ENCODE measurements around the gene ABCD3.

Gene ABCD3

GRCh38 chr1:94535879-94536278, 117.7 kb downstream of the ABCD3 start:
- peaks cover 3% of the 10 kb centered on the region for H3K4me1 ChIP-seq (ENCODE audit: control insufficient read depth, insufficient read depth, low read length)
- no CpG with 5 or more reads among the region's 9 CpGs for WGBS (ENCODE audit: insufficient coverage, insufficient read length)
- peaks cover 8% of the 10 kb centered on the region for H3K36me3 ChIP-seq (ENCODE audit: control insufficient read depth, insufficient read depth, low read length)
- no peaks in the 10 kb centered on the region for H3K9me3 ChIP-seq (ENCODE audit: control insufficient read depth, insufficient read depth, low read length)
- DNase-seq (ENCODE audit: low read depth, low spot score): no peak
- H3K27me3 ChIP-seq (ENCODE audit: control insufficient read depth, insufficient read depth, low read length): peaks cover 4% of the 10 kb centered on the region; the same call in 1 of the 2 replicates
- no peak overlapping the region for H3K4me3 ChIP-seq (ENCODE audit: low read length)
- no peak overlapping the region for H3K27ac ChIP-seq (ENCODE audit: low read length)

- Histone ChIP-seq H3K27ac (ENCODE audit: low read length) (no peak overlapping the region), H3K4me1 (ENCODE audit: control insufficient read depth, insufficient read depth, low read length) (peaks cover 3% of the 10 kb centered on the region), H3K4me3 (ENCODE audit: low read length) (no peak overlapping the region), H3K9me3 (ENCODE audit: control insufficient read depth, insufficient read depth, low read length) (no peaks in the 10 kb centered on the region), H3K36me3 (ENCODE audit: control insufficient read depth, insufficient read depth, low read length) (peaks cover 2% of the 10 kb centered on the region; the same call in 1 of the 2 replicates), H3K27me3 (ENCODE audit: control insufficient read depth, insufficient read depth, low read length) (peaks cover 6% of the 10 kb centered on the region; the same call in 1 of the 2 replicates)
- no CpG with 5 or more reads among the region's 6 CpGs for WGBS (ENCODE audit: insufficient coverage, insufficient read length)
- DNase-seq (ENCODE audit: low read depth, low spot score): no peak
These were observed 119.1 kb downstream of the ABCD3 start for GRCh38 chr1:94537254-94537653.

DNA sequence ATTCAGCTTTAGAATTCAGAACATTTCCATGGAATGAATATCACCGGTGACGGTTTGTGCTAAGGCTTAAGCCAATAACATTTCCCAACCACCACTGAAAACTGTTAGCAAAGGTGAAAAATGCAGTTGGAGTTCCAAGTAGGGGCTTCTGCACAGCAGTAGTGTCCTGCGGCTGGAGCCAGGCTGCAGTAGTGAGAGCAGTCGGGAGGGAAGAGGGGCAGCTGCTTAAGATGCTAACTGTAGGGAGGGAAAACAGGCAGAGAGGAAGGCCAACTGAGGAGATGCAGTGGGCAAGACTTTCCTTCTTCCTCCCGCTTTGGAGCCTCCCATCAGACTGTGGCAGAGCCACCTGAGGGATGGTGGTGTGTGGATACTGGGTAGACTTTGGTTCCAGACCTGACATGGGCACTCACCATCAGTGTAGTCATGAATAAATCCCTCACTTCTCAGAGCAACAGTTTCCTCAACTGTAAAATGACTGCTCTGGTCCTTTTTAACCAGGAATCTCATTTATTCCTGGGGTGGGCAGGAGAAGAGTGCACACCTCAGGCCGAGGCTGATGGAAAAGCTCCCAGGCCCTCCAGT, 120.1 kb downstream of the ABCD3 start:
- H3K9me3 ChIP-seq (ENCODE audit: control insufficient read depth, insufficient read depth, low read length): no peaks in the 10 kb centered on the region
- peaks cover 2% of the 10 kb centered on the region; the same call in 1 of the 2 replicates for H3K36me3 ChIP-seq (ENCODE audit: control insufficient read depth, insufficient read depth, low read length)
- no peak overlapping the region for H3K4me3 ChIP-seq (ENCODE audit: low read length)
- WGBS (ENCODE audit: insufficient coverage, insufficient read length): no CpG with 5 or more reads among the region's 6 CpGs
- H3K4me1 ChIP-seq (ENCODE audit: control insufficient read depth, insufficient read depth, low read length): peaks cover 3% of the 10 kb centered on the region
- peaks cover 6% of the 10 kb centered on the region; the same call in 1 of the 2 replicates for H3K27me3 ChIP-seq (ENCODE audit: control insufficient read depth, insufficient read depth, low read length)
- no peak overlapping the region for H3K27ac ChIP-seq (ENCODE audit: low read length)
- DNase-seq (ENCODE audit: low read depth, low spot score): no peak

- Histone ChIP-seq H3K36me3 (ENCODE audit: control insufficient read depth, insufficient read depth, low read length) (peaks cover 2% of the 10 kb centered on the region; the same call in 1 of the 2 replicates), H3K27me3 (ENCODE audit: control insufficient read depth, insufficient read depth, low read length) (peaks cover 6% of the 10 kb centered on the region; the same call in 1 of the 2 replicates), H3K27ac (ENCODE audit: low read length) (no peak overlapping the region), H3K4me3 (ENCODE audit: low read length) (no peak overlapping the region), H3K9me3 (ENCODE audit: control insufficient read depth, insufficient read depth, low read length) (no peaks in the 10 kb centered on the region), H3K4me1 (ENCODE audit: control insufficient read depth, insufficient read depth, low read length) (peaks cover 3% of the 10 kb centered on the region)
- no peak for DNase-seq (ENCODE audit: low read depth, low spot score)
- WGBS (ENCODE audit: insufficient coverage, insufficient read length): no CpG with 5 or more reads among the region's 3 CpGs
These were observed 121.3 kb downstream of the ABCD3 start for GRCh38 chr1:94539496-94539895.

GRCh38 chr1:94540440-94541245, 122.5 kb downstream of the ABCD3 start:
- H3K4me1 ChIP-seq (ENCODE audit: control insufficient read depth, insufficient read depth, low read length): peaks cover 3% of the 10 kb centered on the region
- no peak for DNase-seq (ENCODE audit: low read depth, low spot score)
- H3K9me3 ChIP-seq (ENCODE audit: control insufficient read depth, insufficient read depth, low read length): no peaks in the 10 kb centered on the region
- H3K36me3 ChIP-seq (ENCODE audit: control insufficient read depth, insufficient read depth, low read length): no peaks in the 10 kb centered on the region; the same call in 1 of the 2 replicates
- H3K27me3 ChIP-seq (ENCODE audit: control insufficient read depth, insufficient read depth, low read length): peaks cover 6% of the 10 kb centered on the region; the same call in 1 of the 2 replicates
- WGBS (ENCODE audit: insufficient coverage, insufficient read length): no CpG with 5 or more reads among the region's 23 CpGs
- peak overlapping the region; percentile 71; the same call in 1 of the 2 replicates for H3K4me3 ChIP-seq (ENCODE audit: low read length)
- no peak overlapping the region for H3K27ac ChIP-seq (ENCODE audit: low read length)

- Histone ChIP-seq H3K27me3 (ENCODE audit: control insufficient read depth, insufficient read depth, low read length) (peaks cover 6% of the 10 kb centered on the region; the same call in 1 of the 2 replicates), H3K4me3 (ENCODE audit: low read length) (peak within 1 kb of the TSS; percentile 71; the same call in 1 of the 2 replicates), H3K4me1 (ENCODE audit: control insufficient read depth, insufficient read depth, low read length) (peaks cover 3% of the 10 kb centered on the region), H3K9me3 (ENCODE audit: control insufficient read depth, insufficient read depth, low read length) (no peaks in the 10 kb centered on the region), H3K36me3 (ENCODE audit: control insufficient read depth, insufficient read depth, low read length) (no peaks in the 10 kb centered on the region; the same call in 1 of the 2 replicates), H3K27ac (ENCODE audit: low read length) (no peak within 1 kb of the TSS)
- no CpG with 5 or more reads among the region's 94 CpGs for WGBS (ENCODE audit: insufficient coverage, insufficient read length)
- DNase-seq (ENCODE audit: low read depth, low spot score): no peak
These were observed 123.3 kb downstream of the ABCD3 start, which contains the start of gene F3 for GRCh38 chr1:94541246-94542087. F3 (minus strand) TSS chr1:94541759; CDS start chr1:94541636, 123 bp downstream.

DNA sequence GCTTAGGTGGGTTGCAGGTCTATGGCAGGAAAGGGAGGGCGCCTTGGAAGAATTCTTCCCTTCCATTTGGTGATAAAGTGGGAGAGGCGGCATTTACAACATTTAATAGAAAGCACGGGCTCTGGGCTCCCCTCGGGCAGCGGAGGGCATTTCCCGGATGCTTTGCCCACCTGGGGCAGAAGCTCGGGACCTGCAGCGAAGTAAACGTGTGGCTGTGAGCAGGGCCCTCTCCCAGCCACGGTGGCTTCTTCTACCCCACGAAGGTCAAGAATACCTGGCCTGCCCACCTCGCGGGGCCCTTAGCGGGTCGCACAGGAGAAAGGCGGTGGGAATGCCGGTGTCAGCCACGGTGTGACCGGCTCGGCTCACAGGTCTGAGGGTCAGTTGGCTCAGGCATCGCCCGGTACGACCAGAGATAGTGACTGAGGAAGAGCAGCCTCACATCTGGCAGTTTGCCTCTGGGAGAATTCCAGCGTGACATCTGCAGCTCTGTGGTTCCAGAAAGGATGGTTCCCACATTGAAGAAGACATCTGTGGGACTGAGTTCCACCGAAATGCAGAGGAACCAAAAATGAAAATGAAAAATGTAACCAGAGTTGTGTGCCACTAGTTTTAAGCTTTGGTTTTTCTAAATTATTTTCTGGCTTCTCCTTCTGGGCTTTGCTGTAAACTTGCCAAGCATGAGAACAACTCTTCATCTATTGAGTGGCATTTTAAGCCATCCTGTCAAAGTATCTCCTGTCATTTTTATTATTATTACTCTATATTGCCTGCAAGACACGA, 124.1 kb downstream of the ABCD3 start:
- H3K4me1 ChIP-seq (ENCODE audit: control insufficient read depth, insufficient read depth, low read length): peaks cover 3% of the 10 kb centered on the region
- H3K9me3 ChIP-seq (ENCODE audit: control insufficient read depth, insufficient read depth, low read length): no peaks in the 10 kb centered on the region
- no peak overlapping the region for H3K27ac ChIP-seq (ENCODE audit: low read length)
- H3K27me3 ChIP-seq (ENCODE audit: control insufficient read depth, insufficient read depth, low read length): peaks cover 6% of the 10 kb centered on the region; the same call in 1 of the 2 replicates
- no peaks in the 10 kb centered on the region; the same call in 1 of the 2 replicates for H3K36me3 ChIP-seq (ENCODE audit: control insufficient read depth, insufficient read depth, low read length)
- peak overlapping the region; percentile 71; the same call in 1 of the 2 replicates for H3K4me3 ChIP-seq (ENCODE audit: low read length)
- WGBS (ENCODE audit: insufficient coverage, insufficient read length): no CpG with 5 or more reads among the region's 26 CpGs
- no peak for DNase-seq (ENCODE audit: low read depth, low spot score)

DNA sequence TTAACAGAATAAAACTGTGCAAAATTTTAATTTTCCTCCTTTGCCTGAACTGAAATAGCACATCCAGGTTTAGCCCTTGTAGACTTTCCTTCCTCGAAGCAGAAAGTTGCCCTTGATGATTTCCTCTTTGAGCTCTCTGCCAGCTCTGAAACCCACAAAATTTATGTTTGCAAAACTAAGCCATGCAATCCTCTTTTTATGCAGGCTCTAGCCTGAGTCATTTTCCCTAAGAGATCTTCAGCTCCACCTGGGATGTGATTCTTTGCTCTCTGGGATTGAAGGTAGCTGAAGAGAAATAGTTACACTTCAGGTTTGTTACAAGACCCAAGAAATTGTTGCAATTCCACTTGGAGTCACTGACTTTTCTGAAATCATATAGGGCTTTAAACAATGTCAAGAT, 124.8 kb downstream of the ABCD3 start:
- H3K9me3 ChIP-seq (ENCODE audit: control insufficient read depth, insufficient read depth, low read length): no peaks in the 10 kb centered on the region
- no peak for DNase-seq (ENCODE audit: low read depth, low spot score)
- H3K4me1 ChIP-seq (ENCODE audit: control insufficient read depth, insufficient read depth, low read length): peaks cover 3% of the 10 kb centered on the region
- H3K27ac ChIP-seq (ENCODE audit: low read length): no peak overlapping the region
- no peak overlapping the region for H3K4me3 ChIP-seq (ENCODE audit: low read length)
- no peaks in the 10 kb centered on the region; the same call in 1 of the 2 replicates for H3K36me3 ChIP-seq (ENCODE audit: control insufficient read depth, insufficient read depth, low read length)
- WGBS (ENCODE audit: insufficient coverage, insufficient read length): no CpG with 5 or more reads among the region's 1 CpG
- H3K27me3 ChIP-seq (ENCODE audit: control insufficient read depth, insufficient read depth, low read length): peaks cover 6% of the 10 kb centered on the region; the same call in 1 of the 2 replicates

DNA sequence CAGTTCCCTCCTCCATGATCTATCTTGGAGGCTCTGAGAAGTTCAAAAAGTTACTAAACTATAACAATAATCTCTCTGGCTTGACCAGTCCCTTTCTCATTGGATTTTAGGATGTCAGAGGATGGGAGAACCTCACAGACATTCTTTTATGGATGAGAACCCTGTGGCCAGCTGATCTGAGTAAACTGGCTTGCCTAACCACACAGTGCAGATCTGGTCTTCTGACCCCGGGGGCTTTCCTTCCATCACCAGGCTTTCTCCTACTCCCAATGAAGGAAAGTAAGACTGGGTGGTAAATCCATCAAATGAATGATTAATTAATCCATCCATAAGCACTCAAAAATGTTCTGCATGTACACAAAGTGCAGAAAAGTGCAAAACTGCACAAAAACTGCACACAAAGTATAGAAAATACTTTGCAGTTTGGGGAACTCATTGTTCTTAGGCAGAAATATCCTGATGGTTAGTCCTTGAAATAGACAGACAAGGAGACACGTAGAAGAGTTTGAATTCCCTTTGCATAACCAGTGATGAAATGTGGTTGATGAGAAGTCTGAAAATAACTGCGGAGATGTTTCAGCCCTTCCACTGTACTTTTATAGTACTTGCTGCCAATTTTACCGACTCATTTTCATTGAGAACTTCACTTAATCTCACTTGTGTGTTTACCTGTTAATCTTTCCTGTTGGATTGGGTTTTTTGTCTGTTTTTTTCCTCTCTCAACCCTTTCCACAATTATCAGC, 125.9 kb downstream of the ABCD3 start:
- no CpG with 5 or more reads among the region's 4 CpGs for WGBS (ENCODE audit: insufficient coverage, insufficient read length)
- H3K27me3 ChIP-seq (ENCODE audit: control insufficient read depth, insufficient read depth, low read length): peaks cover 6% of the 10 kb centered on the region; the same call in 1 of the 2 replicates
- no peak for DNase-seq (ENCODE audit: low read depth, low spot score)
- no peak overlapping the region for H3K27ac ChIP-seq (ENCODE audit: low read length)
- H3K36me3 ChIP-seq (ENCODE audit: control insufficient read depth, insufficient read depth, low read length): no peaks in the 10 kb centered on the region
- no peaks in the 10 kb centered on the region for H3K4me1 ChIP-seq (ENCODE audit: control insufficient read depth, insufficient read depth, low read length)
- H3K9me3 ChIP-seq (ENCODE audit: control insufficient read depth, insufficient read depth, low read length): no peaks in the 10 kb centered on the region
- no peak overlapping the region for H3K4me3 ChIP-seq (ENCODE audit: low read length)

All from iPS DF 6.9 (cell line).